DND-41 (cell line): ENCODE measurements around the gene CTSC.

ENCODE experiments used
- EZH2 ChIP-seq: IDR thresholded peaks from 3 replicates; pipeline ENCODE4 v1.6.1; 2012; ENCODE audit warnings: borderline replicate concordance, low read depth, mild to moderate bottlenecking, moderate library complexity, low read length, inconsistent platforms; ENCODE audit not compliant: severe bottlenecking
- TF ChIP-seq, protein P1 (sequence below): IDR thresholded peaks from 2 replicates; pipeline ENCODE4 v1.5.1; 2012; ENCODE audit warnings: borderline replicate concordance, low read length, moderate library complexity, mild to moderate bottlenecking; ENCODE audit not compliant: poor library complexity, severe bottlenecking; ENCODE audit errors: extremely low read depth

DNA sequence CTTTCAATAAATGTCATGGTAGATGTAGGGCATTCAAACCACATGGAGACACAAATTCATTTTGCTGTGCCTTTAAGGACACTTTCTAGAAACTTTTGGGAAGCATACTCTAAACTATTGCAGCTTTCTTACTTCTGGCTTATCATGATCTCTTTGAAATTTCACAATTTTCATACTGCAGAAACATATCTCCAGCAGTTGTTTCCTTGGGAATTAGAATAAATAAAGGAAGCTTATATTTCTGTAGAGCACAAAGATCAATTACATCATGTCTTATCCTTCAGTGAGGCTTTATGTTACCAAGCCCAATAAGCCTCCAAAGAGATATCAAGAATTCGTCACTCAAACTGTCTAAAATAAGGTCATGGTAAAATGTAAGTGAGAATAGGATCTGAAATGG is 87.8 kb downstream of the CTSC start:
- TF ChIP-seq, protein P1, sequence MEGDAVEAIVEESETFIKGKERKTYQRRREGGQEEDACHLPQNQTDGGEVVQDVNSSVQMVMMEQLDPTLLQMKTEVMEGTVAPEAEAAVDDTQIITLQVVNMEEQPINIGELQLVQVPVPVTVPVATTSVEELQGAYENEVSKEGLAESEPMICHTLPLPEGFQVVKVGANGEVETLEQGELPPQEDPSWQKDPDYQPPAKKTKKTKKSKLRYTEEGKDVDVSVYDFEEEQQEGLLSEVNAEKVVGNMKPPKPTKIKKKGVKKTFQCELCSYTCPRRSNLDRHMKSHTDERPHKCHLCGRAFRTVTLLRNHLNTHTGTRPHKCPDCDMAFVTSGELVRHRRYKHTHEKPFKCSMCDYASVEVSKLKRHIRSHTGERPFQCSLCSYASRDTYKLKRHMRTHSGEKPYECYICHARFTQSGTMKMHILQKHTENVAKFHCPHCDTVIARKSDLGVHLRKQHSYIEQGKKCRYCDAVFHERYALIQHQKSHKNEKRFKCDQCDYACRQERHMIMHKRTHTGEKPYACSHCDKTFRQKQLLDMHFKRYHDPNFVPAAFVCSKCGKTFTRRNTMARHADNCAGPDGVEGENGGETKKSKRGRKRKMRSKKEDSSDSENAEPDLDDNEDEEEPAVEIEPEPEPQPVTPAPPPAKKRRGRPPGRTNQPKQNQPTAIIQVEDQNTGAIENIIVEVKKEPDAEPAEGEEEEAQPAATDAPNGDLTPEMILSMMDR = no peak
- no peak for TF ChIP-seq EZH2
